Prostate gland (tissue), 2 donors: Measurements from ENCODE around the gene LRRC36. TPM values are rescaled to one million over a fixed set of nuclear protein-coding genes. Genes with fewer than 3 reads are reported as not detected.

ENCODE experiments used
- DNase-seq: peaks from one replicate; pipeline ENCODE4 v3.0.0-alpha.2; 2019; ENCODE audit warnings: low spot score
- H3K27ac ChIP-seq, 2 donors: fragments of 200-600 bp; sonication (generic); 2 replicates each; pipeline ENCODE4 v1.5.1; 2017 to 2019
- H3K27me3 ChIP-seq: fragments of 200-600 bp; sonication (generic); replicated peaks from 2 replicates; pipeline ENCODE4 v1.5.1; 2019; ENCODE audit not compliant: insufficient read depth
- H3K36me3 ChIP-seq, 2 donors: fragments of 200-600 bp; sonication (generic); 1 replicate in 1 of 2; 2 replicates in 1 of 2; pipeline versions ENCODE4 v1.5.1 to v1.8.1; 2017 to 2019
- H3K4me1 ChIP-seq: fragments of 200-600 bp; sonication (generic); replicated peaks from 2 replicates; pipeline ENCODE4 v1.5.1; 2019
- H3K4me3 ChIP-seq, 2 donors: fragments of 200-600 bp; sonication (generic); 2 replicates each; pipeline ENCODE4 v1.5.1; 2017 to 2019
- H3K9me3 ChIP-seq: fragments of 200-600 bp; sonication (generic); 2 replicates; pipeline ENCODE4 v1.5.1; 2017
- POLR2A ChIP-seq: fragments of 450-650 bp; IDR thresholded peaks from one replicate; pipeline ENCODE4 v1.6.1; 2016; ENCODE audit warnings: antibody characterized with exemption, mild to moderate bottlenecking
- POLR2AphosphoS5 ChIP-seq: sonication (generic); formaldehyde crosslinking; IDR thresholded peaks from one replicate; pipeline ENCODE4 v1.6.1; 2017; ENCODE audit warnings: antibody characterized with exemption
- WGBS: methylation state at CpG from one replicate; pipeline ENCODE4 v1.1.5; 2018; 5-methylcytosine and 5-hydroxymethylcytosine counted together
- intact Hi-C: fragments of 100-400 bp; cut with DNase I; formaldehyde crosslinking; loops from one replicate; pipeline ENCODE4 v1.14.2; 2022
- total RNA-seq, 2 donors: library from RNA; depleted of rRNA; stranded (reverse); fragments of >200 nt; gene quantifications; one replicate each; pipeline ENCODE4 v1.1.0, GENCODE V29; 2016
- TF ChIP-seq, protein P1 (sequence below), 4 experiments: fragments of 200-600 bp in 2 of 4; fragments of 450-650 bp in 2 of 4; sonication (generic) in 2 of 4; IDR thresholded peaks; 1 replicate in 3 of 4; 2 replicates in 1 of 4; pipeline ENCODE4 v1.5.1; 2016 to 2019; ENCODE audit warnings: antibody characterized with exemption in 4 of 4, mild to moderate bottlenecking in 2 of 4, moderate library complexity in 2 of 4

LRRC36 gene
- total RNA-seq, result 1 to 10 TPM in 1 of 2 donors, not detected in 1; 4.6 TPM

DNA sequence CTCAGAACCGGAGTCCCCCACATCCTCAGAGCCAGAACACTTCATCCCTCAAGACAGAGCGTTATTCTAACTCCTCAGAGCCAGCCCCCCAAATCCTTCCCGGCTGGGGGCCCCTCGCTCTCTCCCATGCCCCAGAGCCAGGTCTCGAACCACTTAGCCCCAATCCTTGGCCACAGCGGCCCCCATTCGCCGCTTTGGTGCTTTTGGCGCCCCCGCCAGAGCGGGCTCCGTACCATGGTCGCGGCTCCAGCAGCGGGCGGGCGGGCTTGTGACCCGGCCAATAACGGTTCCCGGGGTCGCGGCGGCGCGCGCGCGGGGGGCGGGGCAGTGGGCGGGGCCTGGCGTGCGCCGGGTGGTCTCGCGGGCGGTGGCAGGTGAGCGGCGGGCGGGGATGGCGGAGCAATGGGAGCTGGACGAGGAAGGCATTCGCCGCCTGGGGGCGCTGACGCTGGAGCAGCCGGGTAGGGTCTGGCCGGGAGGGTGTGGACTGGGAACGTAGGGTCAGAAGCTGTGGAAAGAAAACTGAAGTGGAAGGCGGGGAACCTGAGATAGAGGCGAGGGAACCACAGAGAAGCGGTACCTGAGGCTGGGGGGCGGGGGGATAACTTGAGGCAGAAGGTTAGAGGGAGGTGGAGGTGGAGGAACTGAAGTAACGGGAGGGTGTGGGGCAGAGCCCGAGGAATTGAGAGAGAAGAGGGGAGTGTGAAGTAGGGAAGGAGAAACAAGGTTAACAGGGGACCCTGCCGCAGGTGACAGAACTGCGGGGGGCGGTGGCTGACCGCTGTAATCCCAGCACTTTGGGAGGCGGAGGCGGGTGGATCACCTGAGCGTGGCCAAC is at the start of gene LRRC36, which contains the start of gene KCTD19:
TSS of gene LRRC36 (plus strand) at position 344 of the 838 bp plus-strand sequence. CDS start at position 392, 48 bp downstream.
TSS of gene KCTD19 (minus strand) at position 270 of the 838 bp plus-strand sequence. CDS start at position 236, 34 bp downstream.
- no peaks in the 10 kb centered on the region for H3K36me3 ChIP-seq
- no peaks in the 10 kb centered on the region for H3K27me3 ChIP-seq
- H3K4me3 ChIP-seq, result peak within 1 kb of the TSS; percentile 30 to 31
- H3K4me1 ChIP-seq, result peaks cover 4% of the 10 kb centered on the region
- H3K27ac ChIP-seq, result no peak within 1 kb of the TSS
- WGBS, result 8% methylated on average over 61 of the region's 61 CpGs
- DNase-seq, result peak; percentile 35
- no peak for TF ChIP-seq POLR2AphosphoS5
- no peak for TF ChIP-seq POLR2A
- TF ChIP-seq, protein P1, sequence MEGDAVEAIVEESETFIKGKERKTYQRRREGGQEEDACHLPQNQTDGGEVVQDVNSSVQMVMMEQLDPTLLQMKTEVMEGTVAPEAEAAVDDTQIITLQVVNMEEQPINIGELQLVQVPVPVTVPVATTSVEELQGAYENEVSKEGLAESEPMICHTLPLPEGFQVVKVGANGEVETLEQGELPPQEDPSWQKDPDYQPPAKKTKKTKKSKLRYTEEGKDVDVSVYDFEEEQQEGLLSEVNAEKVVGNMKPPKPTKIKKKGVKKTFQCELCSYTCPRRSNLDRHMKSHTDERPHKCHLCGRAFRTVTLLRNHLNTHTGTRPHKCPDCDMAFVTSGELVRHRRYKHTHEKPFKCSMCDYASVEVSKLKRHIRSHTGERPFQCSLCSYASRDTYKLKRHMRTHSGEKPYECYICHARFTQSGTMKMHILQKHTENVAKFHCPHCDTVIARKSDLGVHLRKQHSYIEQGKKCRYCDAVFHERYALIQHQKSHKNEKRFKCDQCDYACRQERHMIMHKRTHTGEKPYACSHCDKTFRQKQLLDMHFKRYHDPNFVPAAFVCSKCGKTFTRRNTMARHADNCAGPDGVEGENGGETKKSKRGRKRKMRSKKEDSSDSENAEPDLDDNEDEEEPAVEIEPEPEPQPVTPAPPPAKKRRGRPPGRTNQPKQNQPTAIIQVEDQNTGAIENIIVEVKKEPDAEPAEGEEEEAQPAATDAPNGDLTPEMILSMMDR (IDR thresholded peaks at IDR 0.05), result peak in 3 of 4 experiments; percentile 17 to 52 (median 49)
- intact Hi-C loops, result no loop called here
- no peaks in the 10 kb centered on the region for H3K9me3 ChIP-seq

DNA sequence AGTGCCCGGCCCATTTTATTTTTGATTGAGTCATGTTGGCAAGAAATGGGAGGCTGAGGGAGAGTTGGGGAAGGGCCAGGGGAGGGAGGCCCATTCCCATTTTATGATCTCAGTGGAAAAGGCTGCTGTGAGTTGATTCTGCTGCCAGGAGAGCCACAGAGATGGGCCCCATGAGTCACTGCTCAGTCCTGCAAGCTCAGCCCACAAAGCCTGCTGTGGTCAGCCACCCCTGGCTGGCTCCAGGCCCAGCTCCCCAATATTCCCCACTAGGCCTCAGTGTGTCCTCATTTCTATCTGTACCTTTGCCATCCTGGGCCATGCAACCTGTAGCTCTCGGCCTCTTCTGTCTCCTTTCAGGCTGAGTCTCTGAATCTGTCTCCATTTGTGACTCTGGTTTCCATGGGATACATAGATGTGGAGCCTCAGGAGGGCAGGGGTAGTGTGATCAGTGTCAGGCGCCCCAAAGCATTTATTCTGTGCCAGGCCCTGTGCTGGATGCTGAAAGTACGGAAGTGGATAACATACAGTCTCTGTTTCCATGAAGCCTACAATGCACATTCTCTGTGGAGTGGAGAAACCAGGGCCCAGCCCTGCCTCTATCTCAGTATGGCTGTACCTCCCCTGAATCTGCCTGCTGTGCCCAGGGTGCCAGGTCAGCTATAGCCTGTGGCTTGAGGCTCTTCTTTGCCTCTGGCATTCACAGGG is 49.2 kb upstream of the LRRC36 start:
- DNase-seq, result no peak
- intact Hi-C loops, result no loop called here
- Histone ChIP-seq H3K9me3 (no peaks in the 10 kb centered on the region), H3K36me3 (no peaks in the 10 kb centered on the region), H3K27ac (no peak overlapping the region), H3K27me3 (no peaks in the 10 kb centered on the region), H3K4me3 (no peak overlapping the region), H3K4me1 (peaks cover 4% of the 10 kb centered on the region)
- WGBS, result 81% methylated on average over 4 of the region's 4 CpGs
- TF ChIP-seq, protein P1 (IDR thresholded peaks at IDR 0.05), result no peak
- no peak for TF ChIP-seq POLR2A
- TF ChIP-seq POLR2AphosphoS5, result no peak

GRCh38 chr16:67277999-67278772 is 48.4 kb upstream of the LRRC36 start:
- intact Hi-C loops, result no loop called here
- H3K4me1 ChIP-seq, result peaks cover 4% of the 10 kb centered on the region

DNA sequence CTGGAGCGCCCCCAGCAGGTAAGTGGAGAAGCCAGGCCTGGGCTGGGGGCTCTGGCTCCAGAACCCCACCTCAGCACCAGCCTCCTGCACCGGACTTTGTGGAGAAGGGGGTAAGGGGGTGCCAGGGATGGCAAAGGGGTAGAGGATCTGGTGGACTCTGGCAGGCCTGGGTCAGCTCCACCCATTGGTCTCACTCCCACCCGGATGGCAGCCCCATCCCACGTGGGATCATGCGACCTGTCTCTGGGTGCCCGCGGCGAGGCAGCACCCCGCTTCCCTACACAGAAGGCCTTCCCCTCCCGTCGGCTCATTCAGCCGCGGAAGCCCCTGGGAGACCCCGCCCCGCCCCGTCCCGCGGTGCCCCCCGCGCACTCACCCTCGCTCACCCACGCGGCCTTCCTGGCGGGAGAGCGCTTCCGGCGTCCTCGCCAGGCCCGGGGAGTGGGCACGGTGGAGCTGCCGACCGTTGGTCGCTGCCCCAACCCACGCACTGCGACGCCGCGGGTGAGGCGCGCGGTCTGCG is 47.8 kb upstream of the LRRC36 start:
- Histone ChIP-seq H3K36me3 (no peaks in the 10 kb centered on the region), H3K27me3 (no peaks in the 10 kb centered on the region), H3K4me1 (peaks cover 4% of the 10 kb centered on the region), H3K9me3 (no peaks in the 10 kb centered on the region), H3K27ac (peak overlapping the region; percentile 1 to 22), H3K4me3 (peak overlapping the region; percentile 44 to 48)
- no peak for DNase-seq
- no peak for TF ChIP-seq POLR2AphosphoS5
- TF ChIP-seq, protein P1 (IDR thresholded peaks at IDR 0.05), result peak in 1 of 4 experiments; percentile 30
- TF ChIP-seq POLR2A, result no peak
- intact Hi-C loops, result no loop called here
- WGBS, result 4% methylated on average over 29 of the region's 42 CpGs

More at GRCh38 chr16:67277999-67278772, 48.4 kb upstream of the LRRC36 start:
- no peaks in the 10 kb centered on the region for H3K9me3 ChIP-seq
- peak overlapping the region; percentile 44 to 48 for H3K4me3 ChIP-seq
- no peaks in the 10 kb centered on the region for H3K36me3 ChIP-seq
- no peak for TF ChIP-seq POLR2AphosphoS5
- TF ChIP-seq, protein P1 (IDR thresholded peaks at IDR 0.05), result no peak
- no peak for TF ChIP-seq POLR2A
- no peak for DNase-seq
- peak overlapping the region; percentile 1 to 22 for H3K27ac ChIP-seq
- H3K27me3 ChIP-seq, result no peaks in the 10 kb centered on the region
- WGBS, result 64% methylated on average over 13 of the region's 13 CpGs
